Osteoblast (primary cell): Measurements from ENCODE around the gene ZNF277. TPM values are rescaled to one million over a fixed set of nuclear protein-coding genes. Genes with fewer than 3 reads are reported as not detected.

ENCODE experiments used
- DNase-seq: peaks from one replicate; pipeline ENCODE4 v3.0.0; 2011; ENCODE audit warnings: low spot score, mixed read lengths; ENCODE audit not compliant: insufficient read length; ENCODE audit errors: missing footprints
- H2AFZ ChIP-seq: 2 replicates; pipeline ENCODE4 v1.6.0; 2011; ENCODE audit warnings: mild to moderate bottlenecking, low read length
- H3K27ac ChIP-seq: 2 replicates; pipeline ENCODE4 v1.5.1; 2011; ENCODE audit warnings: mild to moderate bottlenecking, low read depth, low read length, moderate library complexity
- H3K27me3 ChIP-seq: 2 replicates; pipeline ENCODE4 v1.6.0; 2012; ENCODE audit warnings: mild to moderate bottlenecking, control low read depth, inconsistent platforms, low read length, moderate library complexity; ENCODE audit not compliant: insufficient read depth
- H3K36me3 ChIP-seq: 2 replicates; pipeline ENCODE4 v1.5.1; 2011; ENCODE audit warnings: mild to moderate bottlenecking, low read length, control low read depth, moderate library complexity; ENCODE audit not compliant: insufficient read depth
- H3K4me1 ChIP-seq: 2 replicates; pipeline ENCODE4 v1.5.1; 2011; ENCODE audit warnings: mild to moderate bottlenecking, low read length, control low read depth, moderate library complexity; ENCODE audit not compliant: insufficient read depth
- H3K4me2 ChIP-seq: 2 replicates; pipeline ENCODE4 v1.6.0; 2011; ENCODE audit warnings: mild to moderate bottlenecking, low read length; ENCODE audit not compliant: insufficient read depth
- H3K4me3 ChIP-seq: fragments of 200-600 bp; sonication (generic); 3 replicates; pipeline ENCODE4 v1.5.1; 2012; ENCODE audit warnings: mild to moderate bottlenecking, low read length, inconsistent platforms; ENCODE audit not compliant: insufficient read depth
- H3K79me2 ChIP-seq: 2 replicates; pipeline ENCODE4 v1.6.0; 2012; ENCODE audit warnings: mild to moderate bottlenecking, low read length, control low read depth, inconsistent platforms; ENCODE audit not compliant: insufficient read depth
- H3K9me3 ChIP-seq: 2 replicates; pipeline ENCODE4 v1.5.1; 2011; ENCODE audit warnings: low read depth, low read length, control low read depth
- H4K20me1 ChIP-seq: 2 replicates; pipeline ENCODE4 v1.6.0; 2012; ENCODE audit warnings: mild to moderate bottlenecking, low read length, control low read depth; ENCODE audit not compliant: insufficient read depth
- CTCF ChIP-seq: IDR thresholded peaks from 2 replicates; pipeline ENCODE4 v1.5.1; 2011; ENCODE audit warnings: mild to moderate bottlenecking, low read depth, low read length, moderate library complexity; ENCODE audit errors: extremely low read depth
- total RNA-seq: library from RNA; depleted of rRNA; stranded (reverse); fragments of >200 nt; gene quantifications from 2 replicates; pipeline ENCODE4 v1.2.3, GENCODE V29; 2012

Gene ZNF277
- total RNA-seq, 1 donor: 58.6 TPM

- Histone ChIP-seq H3K4me2 (no peak overlapping the region), H3K27me3 (no peaks in the 10 kb centered on the region), H3K36me3 (no peaks in the 10 kb centered on the region), H3K79me2 (no peaks in the 10 kb centered on the region), H3K27ac (no peak overlapping the region), H3K4me1 (no peaks in the 10 kb centered on the region), H3K9me3 (no peaks in the 10 kb centered on the region), H3K4me3 (no peak overlapping the region), H2AFZ (no peak overlapping the region), H4K20me1 (no peaks in the 10 kb centered on the region)
- DNase-seq: no peak
- no peak for TF ChIP-seq CTCF
Measured at GRCh38 chr7:112358513-112358912, 152.0 kb downstream of the ZNF277 start.

- H3K27ac ChIP-seq: no peak overlapping the region
- no peaks in the 10 kb centered on the region for H3K36me3 ChIP-seq
- H4K20me1 ChIP-seq: no peaks in the 10 kb centered on the region
- no peak overlapping the region for H2AFZ ChIP-seq
- H3K79me2 ChIP-seq: no peaks in the 10 kb centered on the region
- H3K4me3 ChIP-seq: no peak overlapping the region
- TF ChIP-seq CTCF: no peak
- no peaks in the 10 kb centered on the region for H3K9me3 ChIP-seq
- H3K4me2 ChIP-seq: no peak overlapping the region
- H3K27me3 ChIP-seq: no peaks in the 10 kb centered on the region
- DNase-seq: no peak
- no peaks in the 10 kb centered on the region for H3K4me1 ChIP-seq
Measured at GRCh38 chr7:112359086-112359485, 152.6 kb downstream of the ZNF277 start.

GRCh38 chr7:112360681-112361080 lies 154.2 kb downstream of the ZNF277 start:
- TF ChIP-seq CTCF: no peak
- Histone ChIP-seq H3K4me3 (no peak overlapping the region), H3K9me3 (no peaks in the 10 kb centered on the region), H2AFZ (no peak overlapping the region), H3K79me2 (no peaks in the 10 kb centered on the region), H3K27me3 (no peaks in the 10 kb centered on the region), H3K36me3 (no peaks in the 10 kb centered on the region), H3K4me2 (no peak overlapping the region), H3K27ac (no peak overlapping the region), H4K20me1 (no peaks in the 10 kb centered on the region), H3K4me1 (no peaks in the 10 kb centered on the region)
- DNase-seq: peak; percentile 53

GRCh38 chr7:112361154-112361553 lies 154.7 kb downstream of the ZNF277 start:
- H3K27ac ChIP-seq: no peak overlapping the region
- DNase-seq: no peak
- no peaks in the 10 kb centered on the region for H3K36me3 ChIP-seq
- H3K79me2 ChIP-seq: no peaks in the 10 kb centered on the region
- no peaks in the 10 kb centered on the region for H3K27me3 ChIP-seq
- no peak overlapping the region for H3K4me2 ChIP-seq
- no peak overlapping the region for H3K4me3 ChIP-seq
- no peaks in the 10 kb centered on the region for H3K4me1 ChIP-seq
- TF ChIP-seq CTCF: no peak
- no peaks in the 10 kb centered on the region for H4K20me1 ChIP-seq
- H3K9me3 ChIP-seq: no peaks in the 10 kb centered on the region
- no peak overlapping the region for H2AFZ ChIP-seq
